HepG2 (cell line): Measurements from ENCODE around the gene ELAVL3. TPM values are rescaled to one million over a fixed set of nuclear protein-coding genes. Genes with fewer than 3 reads are reported as not detected.

Source experiments
- CAMTA2 ChIP-seq: sonication (generic); formaldehyde crosslinking; IDR thresholded peaks from 2 replicates; pipeline ENCODE4 v1.4.0; 2020; ENCODE audit warnings: mild to moderate bottlenecking, missing genetic modification reagents, borderline replicate concordance
- FOXK2 ChIP-seq: fragments of 450-650 bp; IDR thresholded peaks from 2 replicates; pipeline ENCODE4 v1.6.1; 2016
- IKZF4 ChIP-seq: sonication (generic); formaldehyde crosslinking; IDR thresholded peaks from 2 replicates; pipeline ENCODE4 v1.5.1; 2020; ENCODE audit warnings: borderline replicate concordance, mild to moderate bottlenecking, low read depth, missing genetic modification reagents; ENCODE audit errors: not compliant biosample characterization
- ISX ChIP-seq: sonication (generic); formaldehyde crosslinking; conservative IDR thresholded peaks from 2 replicates; pipeline ENCODE4 v1.5.0; 2020; ENCODE audit warnings: missing genetic modification reagents
- KDM2A ChIP-seq: sonication (generic); formaldehyde crosslinking; IDR thresholded peaks from 2 replicates; pipeline ENCODE4 v1.4.0; 2020; ENCODE audit warnings: low read depth, missing genetic modification reagents, borderline replicate concordance
- MED8 ChIP-seq: sonication (generic); formaldehyde crosslinking; IDR thresholded peaks from 2 replicates; pipeline ENCODE4 v1.8.1; 2023; ENCODE audit warnings: mild to moderate bottlenecking, missing genetic modification reagents; ENCODE audit not compliant: insufficient replicate concordance
- NFIC ChIP-seq: IDR thresholded peaks from 2 replicates; pipeline ENCODE4 v1.6.1; 2012; ENCODE audit warnings: mild to moderate bottlenecking, low read length, inconsistent platforms
- RAD21 ChIP-seq: fragments of 450-650 bp; formaldehyde crosslinking; IDR thresholded peaks from 2 replicates; pipeline ENCODE4 v1.5.0; 2020; ENCODE audit warnings: mild to moderate bottlenecking
- RFX1 ChIP-seq: fragments of 450-650 bp; IDR thresholded peaks from 2 replicates; pipeline ENCODE4 v1.6.1; 2017
- SNAPC2 ChIP-seq: sonication (generic); formaldehyde crosslinking; IDR thresholded peaks from 2 replicates; pipeline ENCODE4 v1.8.1; 2022; ENCODE audit warnings: mild to moderate bottlenecking, missing genetic modification reagents
- SP140L ChIP-seq: sonication (generic); formaldehyde crosslinking; IDR thresholded peaks from 2 replicates; pipeline ENCODE4 v1.4.0; 2020; ENCODE audit warnings: missing genetic modification reagents, borderline replicate concordance
- XRCC5 ChIP-seq: fragments of 200-400 bp; formaldehyde crosslinking; optimal IDR thresholded peaks from 2 replicates; pipeline ENCODE3; 2017; ENCODE audit warnings: mild to moderate bottlenecking, low read length
- ZBTB7A ChIP-seq: sonication (generic); formaldehyde crosslinking; IDR thresholded peaks from 2 replicates; pipeline ENCODE4 v1.8.0; 2022; ENCODE audit warnings: mild to moderate bottlenecking, missing genetic modification reagents
- ZBTB7B ChIP-seq: sonication (generic); formaldehyde crosslinking; IDR thresholded peaks from 2 replicates; pipeline ENCODE4 v1.4.0; 2020; ENCODE audit warnings: missing genetic modification reagents
- ZMYM2 ChIP-seq: sonication (generic); formaldehyde crosslinking; IDR thresholded peaks from 2 replicates; pipeline ENCODE4 v1.8.0; 2022; ENCODE audit warnings: mild to moderate bottlenecking, missing genetic modification reagents
- ZNF17 ChIP-seq: sonication (generic); formaldehyde crosslinking; IDR thresholded peaks from 2 replicates; pipeline ENCODE4 v1.5.0; 2020; ENCODE audit warnings: mild to moderate bottlenecking, missing genetic modification reagents
- ZNF260 ChIP-seq: sonication (generic); formaldehyde crosslinking; IDR thresholded peaks from 2 replicates; pipeline ENCODE4 v1.4.0; 2020; ENCODE audit warnings: missing genetic modification reagents, low read depth, mild to moderate bottlenecking, borderline replicate concordance
- ZNF780A ChIP-seq: sonication (generic); formaldehyde crosslinking; IDR thresholded peaks from 2 replicates; pipeline ENCODE4 v1.8.0; 2022; ENCODE audit warnings: mild to moderate bottlenecking, missing genetic modification reagents, moderate library complexity
- polyA plus RNA-seq, 8 experiments: library from polyadenylated mRNA; depleted of rRNA in 3 of 8; stranded (reverse) in 7 of 8; unstranded in 1 of 8; fragments of >200 nt; fragmentation: Illumina TruSeq in 4 of 8; extraction: Trizol in 4 of 8; gene quantifications; 2 replicates each; pipeline versions ENCODE4 v1.2.1 to v1.2.3, GENCODE V29; 2011 to 2016; ENCODE audit warnings: low read depth in 4 of 8, missing spikeins in 1 of 8, mixed read lengths in 1 of 8; ENCODE audit not compliant: insufficient read depth in 1 of 8
- total RNA-seq, 5 experiments: library from RNA; depleted of rRNA; stranded (reverse); fragments of >200 nt; fragmentation: Illumina TruSeq; extraction: Trizol; gene quantifications; 2 replicates each; pipeline ENCODE4 v1.2.3, GENCODE V29; 2016; ENCODE audit warnings: low read depth in 1 of 5
- TF ChIP-seq, protein P1 (sequence below): sonication (generic); formaldehyde crosslinking; IDR thresholded peaks from 2 replicates; pipeline ENCODE4 v1.4.0; 2020; ENCODE audit warnings: missing genetic modification reagents
- TF ChIP-seq, protein P2 (sequence below): sonication (generic); formaldehyde crosslinking; IDR thresholded peaks from 2 replicates; pipeline ENCODE4 v1.4.0; 2020; ENCODE audit warnings: missing genetic modification reagents
- TF ChIP-seq, protein P3 (sequence below): sonication (generic); formaldehyde crosslinking; IDR thresholded peaks from 2 replicates; pipeline ENCODE4 v1.4.0; 2020; ENCODE audit warnings: missing genetic modification reagents, low read depth, mild to moderate bottlenecking, borderline replicate concordance
- TF ChIP-seq, protein P4 (sequence below): sonication (generic); formaldehyde crosslinking; conservative IDR thresholded peaks from 2 replicates; pipeline ENCODE4 v1.4.0; 2020; ENCODE audit warnings: missing genetic modification reagents
- TF ChIP-seq, protein P5 (sequence below): IDR thresholded peaks from 2 replicates; pipeline ENCODE4 v1.6.1; 2016; ENCODE audit warnings: low read depth, borderline replicate concordance

ELAVL3 gene
- total and polyA plus RNA-seq, 2 of the 13 experiments (the other 11 are each of a cell fraction or from before 2014, with no cell fraction given), result 0.03 TPM; not detected in 1

DNA sequence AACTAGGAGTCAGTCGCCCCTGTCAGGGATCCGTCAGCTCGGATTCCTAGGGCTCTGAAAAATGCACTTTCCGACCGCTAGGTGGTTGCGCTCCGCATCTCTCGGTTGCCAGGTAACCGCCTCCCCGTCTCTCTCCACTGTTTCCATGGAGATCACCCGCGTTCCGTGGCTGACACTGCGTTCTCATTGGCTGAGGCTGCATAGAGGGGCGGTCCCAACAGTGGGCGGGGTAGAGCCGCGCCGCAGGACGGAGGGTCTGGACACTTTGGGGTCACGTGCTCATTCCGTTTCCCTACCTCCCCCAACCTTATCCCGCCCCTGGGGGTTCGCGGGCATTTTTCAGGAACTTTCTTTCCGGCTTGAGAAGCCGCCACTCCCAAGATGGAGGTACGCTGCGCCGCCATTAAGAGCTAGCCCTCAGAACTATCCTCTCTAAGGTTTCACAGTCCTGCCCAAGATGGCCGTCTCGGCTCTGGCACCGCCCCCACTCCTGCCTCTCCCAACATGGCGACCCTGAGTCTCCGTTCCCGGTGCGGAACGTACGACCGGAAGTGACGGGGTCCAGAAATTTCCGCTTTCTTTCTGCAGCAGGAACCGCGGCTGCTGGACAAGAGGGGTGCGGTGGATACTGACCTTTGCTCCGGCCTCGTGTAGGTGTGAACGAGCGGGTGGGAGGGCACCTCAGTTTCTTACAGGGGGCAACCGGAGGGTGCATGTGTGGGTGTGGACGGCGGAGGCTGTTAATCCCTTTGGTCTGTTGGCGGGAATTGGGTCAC, 45.6 kb downstream of the ELAVL3 start, which contains the start of the genes ODAD3 and PRKCSH (continued):
- TF ChIP-seq, protein P1, sequence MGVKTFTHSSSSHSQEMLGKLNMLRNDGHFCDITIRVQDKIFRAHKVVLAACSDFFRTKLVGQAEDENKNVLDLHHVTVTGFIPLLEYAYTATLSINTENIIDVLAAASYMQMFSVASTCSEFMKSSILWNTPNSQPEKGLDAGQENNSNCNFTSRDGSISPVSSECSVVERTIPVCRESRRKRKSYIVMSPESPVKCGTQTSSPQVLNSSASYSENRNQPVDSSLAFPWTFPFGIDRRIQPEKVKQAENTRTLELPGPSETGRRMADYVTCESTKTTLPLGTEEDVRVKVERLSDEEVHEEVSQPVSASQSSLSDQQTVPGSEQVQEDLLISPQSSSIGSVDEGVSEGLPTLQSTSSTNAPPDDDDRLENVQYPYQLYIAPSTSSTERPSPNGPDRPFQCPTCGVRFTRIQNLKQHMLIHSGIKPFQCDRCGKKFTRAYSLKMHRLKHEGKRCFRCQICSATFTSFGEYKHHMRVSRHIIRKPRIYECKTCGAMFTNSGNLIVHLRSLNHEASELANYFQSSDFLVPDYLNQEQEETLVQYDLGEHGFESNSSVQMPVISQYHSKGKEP (CRISPR knock-in tag), result peak; percentile 75; the same call in 1 of the 2 replicates
- TF ChIP-seq RAD21 (CRISPR knock-in tag) (0 out of 2 replicates have a peak, but pooled peaks have one; percentile 19), CAMTA2 (CRISPR knock-in tag) (no peak), MED8 (CRISPR knock-in tag) (peak; percentile 52), ZNF17 (CRISPR knock-in tag) (no peak), SNAPC2 (CRISPR knock-in tag) (no peak), ISX (CRISPR knock-in tag) (no peak), ZBTB7B (0 out of 2 replicates have a peak, but pooled peaks have one; percentile 49), FOXK2 (no peak), IKZF4 (CRISPR knock-in tag) (no peak), NFIC (peak; percentile 24; the same call in 1 of the 2 replicates), RFX1 (peak; percentile 96), ZNF780A (CRISPR knock-in tag) (no peak), KDM2A (CRISPR knock-in tag) (peak; percentile 76), ZNF260 (CRISPR knock-in tag) (no peak), ZMYM2 (CRISPR knock-in tag) (no peak), SP140L (no peak), ZBTB7A (CRISPR knock-in tag) (peak; percentile 53; the same call in 1 of the 2 replicates), XRCC5 (peak; percentile 45)
- TF ChIP-seq, protein P2, sequence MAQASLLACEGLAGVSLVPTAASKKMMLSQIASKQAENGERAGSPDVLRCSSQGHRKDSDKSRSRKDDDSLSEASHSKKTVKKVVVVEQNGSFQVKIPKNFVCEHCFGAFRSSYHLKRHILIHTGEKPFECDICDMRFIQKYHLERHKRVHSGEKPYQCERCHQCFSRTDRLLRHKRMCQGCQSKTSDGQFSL (CRISPR knock-in tag), result peak; percentile 47
- TF ChIP-seq, protein P3, sequence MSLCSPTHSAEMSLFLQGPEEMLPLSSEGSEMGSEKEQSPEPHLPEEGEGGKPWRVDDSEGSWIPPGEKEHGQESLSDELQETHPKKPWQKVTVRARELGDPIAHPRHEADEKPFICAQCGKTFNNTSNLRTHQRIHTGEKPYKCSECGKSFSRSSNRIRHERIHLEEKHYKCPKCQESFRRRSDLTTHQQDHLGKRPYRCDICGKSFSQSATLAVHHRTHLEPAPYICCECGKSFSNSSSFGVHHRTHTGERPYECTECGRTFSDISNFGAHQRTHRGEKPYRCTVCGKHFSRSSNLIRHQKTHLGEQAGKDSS (CRISPR knock-in tag), result 0 out of 2 replicates have a peak, but pooled peaks have one; percentile 18
- TF ChIP-seq, protein P4, sequence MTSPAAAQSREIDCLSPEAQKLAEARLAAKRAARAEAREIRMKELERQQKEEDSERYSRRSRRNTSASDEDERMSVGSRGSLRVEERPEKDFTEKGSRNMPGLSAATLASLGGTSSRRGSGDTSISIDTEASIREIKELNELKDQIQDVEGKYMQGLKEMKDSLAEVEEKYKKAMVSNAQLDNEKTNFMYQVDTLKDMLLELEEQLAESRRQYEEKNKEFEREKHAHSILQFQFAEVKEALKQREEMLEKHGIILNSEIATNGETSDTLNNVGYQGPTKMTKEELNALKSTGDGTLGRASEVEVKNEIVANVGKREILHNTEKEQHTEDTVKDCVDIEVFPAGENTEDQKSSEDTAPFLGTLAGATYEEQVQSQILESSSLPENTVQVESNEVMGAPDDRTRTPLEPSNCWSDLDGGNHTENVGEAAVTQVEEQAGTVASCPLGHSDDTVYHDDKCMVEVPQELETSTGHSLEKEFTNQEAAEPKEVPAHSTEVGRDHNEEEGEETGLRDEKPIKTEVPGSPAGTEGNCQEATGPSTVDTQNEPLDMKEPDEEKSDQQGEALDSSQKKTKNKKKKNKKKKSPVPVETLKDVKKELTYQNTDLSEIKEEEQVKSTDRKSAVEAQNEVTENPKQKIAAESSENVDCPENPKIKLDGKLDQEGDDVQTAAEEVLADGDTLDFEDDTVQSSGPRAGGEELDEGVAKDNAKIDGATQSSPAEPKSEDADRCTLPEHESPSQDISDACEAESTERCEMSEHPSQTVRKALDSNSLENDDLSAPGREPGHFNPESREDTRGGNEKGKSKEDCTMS (CRISPR knock-in tag), result no peak
- TF ChIP-seq, protein P5, sequence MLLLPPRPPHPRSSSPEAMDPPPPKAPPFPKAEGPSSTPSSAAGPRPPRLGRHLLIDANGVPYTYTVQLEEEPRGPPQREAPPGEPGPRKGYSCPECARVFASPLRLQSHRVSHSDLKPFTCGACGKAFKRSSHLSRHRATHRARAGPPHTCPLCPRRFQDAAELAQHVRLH (CRISPR knock-in tag), result peak; percentile 69; the same call in 1 of the 2 replicates
